ENCODE data around the gene MARS1.

GRCh38 chr12:57498571-57498970 lies 10.7 kb downstream of the MARS1 start:
- TF ChIP-seq, protein P1, sequence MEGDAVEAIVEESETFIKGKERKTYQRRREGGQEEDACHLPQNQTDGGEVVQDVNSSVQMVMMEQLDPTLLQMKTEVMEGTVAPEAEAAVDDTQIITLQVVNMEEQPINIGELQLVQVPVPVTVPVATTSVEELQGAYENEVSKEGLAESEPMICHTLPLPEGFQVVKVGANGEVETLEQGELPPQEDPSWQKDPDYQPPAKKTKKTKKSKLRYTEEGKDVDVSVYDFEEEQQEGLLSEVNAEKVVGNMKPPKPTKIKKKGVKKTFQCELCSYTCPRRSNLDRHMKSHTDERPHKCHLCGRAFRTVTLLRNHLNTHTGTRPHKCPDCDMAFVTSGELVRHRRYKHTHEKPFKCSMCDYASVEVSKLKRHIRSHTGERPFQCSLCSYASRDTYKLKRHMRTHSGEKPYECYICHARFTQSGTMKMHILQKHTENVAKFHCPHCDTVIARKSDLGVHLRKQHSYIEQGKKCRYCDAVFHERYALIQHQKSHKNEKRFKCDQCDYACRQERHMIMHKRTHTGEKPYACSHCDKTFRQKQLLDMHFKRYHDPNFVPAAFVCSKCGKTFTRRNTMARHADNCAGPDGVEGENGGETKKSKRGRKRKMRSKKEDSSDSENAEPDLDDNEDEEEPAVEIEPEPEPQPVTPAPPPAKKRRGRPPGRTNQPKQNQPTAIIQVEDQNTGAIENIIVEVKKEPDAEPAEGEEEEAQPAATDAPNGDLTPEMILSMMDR (IDR thresholded peaks at IDR 0.05), result no peak
- TF ChIP-seq POLR2A (IDR thresholded peaks at IDR 0.05; ENCODE audit: low read depth), result no peak

Measured in esophagus muscularis mucosa (tissue), 3 donors.